NT2/D1 (cell line): ENCODE data around the gene GATA3.

ENCODE experiments used
- DNase-seq: peaks from one replicate; pipeline ENCODE4 v3.0.0-alpha.2; 2011; ENCODE audit warnings: low read depth, low spot score
- H3K27me3 ChIP-seq: 2 replicates; pipeline ENCODE4 v1.6.0; 2011; ENCODE audit warnings: mild to moderate bottlenecking; ENCODE audit not compliant: insufficient read length, insufficient read depth
- H3K36me3 ChIP-seq: 2 replicates; pipeline ENCODE4 v1.6.1; 2011; ENCODE audit warnings: mild to moderate bottlenecking, low read length, mixed read lengths; ENCODE audit not compliant: insufficient read depth, insufficient read length
- H3K4me1 ChIP-seq: 2 replicates; pipeline ENCODE4 v1.5.1; 2011; ENCODE audit not compliant: insufficient read depth, insufficient read length
- H3K4me3 ChIP-seq: 2 replicates; pipeline ENCODE4 v1.5.1; 2011; ENCODE audit warnings: low read depth; ENCODE audit not compliant: insufficient read length
- H3K9ac ChIP-seq: 2 replicates; pipeline ENCODE4 v1.6.0; 2011; ENCODE audit warnings: low read depth; ENCODE audit not compliant: insufficient read length
- H3K9me3 ChIP-seq: 2 replicates; pipeline ENCODE4 v1.5.1; 2011; ENCODE audit warnings: mild to moderate bottlenecking, low read length; ENCODE audit not compliant: insufficient read depth
- SUZ12 ChIP-seq: IDR thresholded peaks from 2 replicates; pipeline ENCODE4 v1.6.1; 2011; ENCODE audit not compliant: insufficient read length, insufficient read depth; ENCODE audit errors: extremely low read depth
- YY1 ChIP-seq: IDR thresholded peaks from 2 replicates; pipeline ENCODE4 v1.6.1; 2011; ENCODE audit not compliant: insufficient read length, insufficient read depth
- ZNF274 ChIP-seq: IDR thresholded peaks from 2 replicates; pipeline ENCODE4 v1.6.1; 2011; ENCODE audit warnings: mild to moderate bottlenecking, low read depth, low read length

Gene GATA3

DNA sequence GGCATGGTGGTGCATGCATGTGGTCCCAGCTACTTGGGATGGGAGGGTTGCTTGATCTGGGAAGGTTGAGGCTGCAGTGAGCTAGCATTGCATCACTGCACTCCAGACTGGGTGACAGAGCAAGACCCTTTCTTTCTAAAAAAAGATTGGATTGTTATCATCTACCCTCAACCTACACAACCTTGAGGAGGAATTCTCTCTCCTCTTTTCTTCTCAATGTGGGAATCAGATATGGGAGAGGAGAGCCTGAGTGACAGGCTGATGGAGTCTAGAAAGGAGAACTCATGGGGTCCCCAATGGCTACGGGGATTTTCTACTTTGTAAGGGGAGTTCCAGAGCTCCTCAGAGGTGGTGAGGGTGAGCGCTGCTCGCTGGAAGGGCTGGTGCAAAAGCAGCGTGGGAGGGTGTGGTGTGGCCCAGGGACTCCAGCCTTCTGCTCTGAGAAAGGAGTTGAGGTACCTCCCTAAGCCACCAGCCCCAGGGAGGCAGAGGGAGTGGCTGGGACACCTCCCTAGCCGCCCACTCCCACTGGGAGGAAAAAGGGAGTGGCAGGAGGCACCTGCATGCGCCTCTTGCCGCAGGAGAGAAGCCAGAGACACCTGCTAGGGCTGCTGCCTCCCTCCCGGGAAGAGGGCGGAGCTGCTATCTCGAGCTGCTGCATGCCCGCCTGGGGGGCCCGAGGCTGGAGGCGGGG, 48.4 kb downstream of the GATA3 start:
- no peak for DNase-seq
- H3K36me3 ChIP-seq = no peaks in the 10 kb centered on the region
- peaks cover 10% of the 10 kb centered on the region for H3K4me1 ChIP-seq
- TF ChIP-seq SUZ12 (no peak), ZNF274 (no peak), YY1 (no peak)
- no peak overlapping the region for H3K4me3 ChIP-seq
- peaks cover 4% of the 10 kb centered on the region for H3K27me3 ChIP-seq
- H3K9ac ChIP-seq = no peak overlapping the region
- H3K9me3 ChIP-seq = no peaks in the 10 kb centered on the region

DNA sequence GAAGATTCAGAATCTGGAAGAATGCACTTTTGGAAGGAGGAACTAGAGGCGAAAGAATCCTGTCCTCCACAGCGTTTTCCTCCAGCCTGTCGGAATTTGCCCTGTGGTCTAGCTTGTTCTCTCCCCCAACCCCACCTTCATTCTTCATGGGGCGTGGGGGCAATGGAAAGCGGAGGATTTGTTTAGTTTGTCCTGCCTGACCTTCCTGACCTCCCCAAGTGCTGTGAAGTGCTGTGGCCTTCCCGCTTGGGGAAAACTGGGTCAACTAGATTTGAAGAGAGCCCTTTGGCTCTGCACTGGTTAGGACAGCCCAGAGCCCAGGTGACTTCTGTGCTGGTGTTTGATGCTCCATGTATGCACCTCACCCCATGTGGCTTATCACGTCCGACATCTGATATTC, 49.1 kb downstream of the GATA3 start:
- TF ChIP-seq SUZ12 = no peak
- TF ChIP-seq ZNF274 = no peak
- TF ChIP-seq YY1 = no peak
- Histone ChIP-seq H3K9me3 (no peaks in the 10 kb centered on the region), H3K4me1 (peaks cover 6% of the 10 kb centered on the region)

GRCh38 chr10:8104005-8104404, 49.5 kb downstream of the GATA3 start:
- DNase-seq = no peak
- no peaks in the 10 kb centered on the region for H3K36me3 ChIP-seq
- peaks cover 6% of the 10 kb centered on the region for H3K4me1 ChIP-seq
- H3K4me3 ChIP-seq = no peak overlapping the region
- H3K27me3 ChIP-seq = peaks cover 4% of the 10 kb centered on the region
- no peak overlapping the region for H3K9ac ChIP-seq
- H3K9me3 ChIP-seq = no peaks in the 10 kb centered on the region
- TF ChIP-seq YY1 (no peak), SUZ12 (no peak), ZNF274 (no peak)

More for the DNA sequence above, 49.1 kb downstream of the GATA3 start:
- peaks cover 4% of the 10 kb centered on the region for H3K27me3 ChIP-seq
- DNase-seq = no peak
- H3K36me3 ChIP-seq = no peaks in the 10 kb centered on the region
- no peak overlapping the region for H3K9ac ChIP-seq
- H3K4me3 ChIP-seq = no peak overlapping the region

- Histone ChIP-seq H3K9me3 (no peaks in the 10 kb centered on the region), H3K27me3 (peaks cover 4% of the 10 kb centered on the region), H3K4me1 (peaks cover 6% of the 10 kb centered on the region), H3K9ac (no peak overlapping the region), H3K4me3 (no peak overlapping the region), H3K36me3 (no peaks in the 10 kb centered on the region)
- no peak for DNase-seq
- TF ChIP-seq SUZ12 = no peak
- TF ChIP-seq ZNF274 = no peak
- no peak for TF ChIP-seq YY1
These were observed 50.2 kb downstream of the GATA3 start for GRCh38 chr10:8104721-8105120.

GRCh38 chr10:8105932-8106331, 51.4 kb downstream of the GATA3 start:
- no peak for TF ChIP-seq YY1
- no peak for TF ChIP-seq SUZ12
- no peak for TF ChIP-seq ZNF274
- peaks cover 4% of the 10 kb centered on the region for H3K27me3 ChIP-seq
- H3K9me3 ChIP-seq = no peaks in the 10 kb centered on the region
- no peak overlapping the region for H3K9ac ChIP-seq
- DNase-seq = no peak
- H3K4me3 ChIP-seq = no peak overlapping the region
- peaks cover 6% of the 10 kb centered on the region for H3K4me1 ChIP-seq
- H3K36me3 ChIP-seq = no peaks in the 10 kb centered on the region

DNA sequence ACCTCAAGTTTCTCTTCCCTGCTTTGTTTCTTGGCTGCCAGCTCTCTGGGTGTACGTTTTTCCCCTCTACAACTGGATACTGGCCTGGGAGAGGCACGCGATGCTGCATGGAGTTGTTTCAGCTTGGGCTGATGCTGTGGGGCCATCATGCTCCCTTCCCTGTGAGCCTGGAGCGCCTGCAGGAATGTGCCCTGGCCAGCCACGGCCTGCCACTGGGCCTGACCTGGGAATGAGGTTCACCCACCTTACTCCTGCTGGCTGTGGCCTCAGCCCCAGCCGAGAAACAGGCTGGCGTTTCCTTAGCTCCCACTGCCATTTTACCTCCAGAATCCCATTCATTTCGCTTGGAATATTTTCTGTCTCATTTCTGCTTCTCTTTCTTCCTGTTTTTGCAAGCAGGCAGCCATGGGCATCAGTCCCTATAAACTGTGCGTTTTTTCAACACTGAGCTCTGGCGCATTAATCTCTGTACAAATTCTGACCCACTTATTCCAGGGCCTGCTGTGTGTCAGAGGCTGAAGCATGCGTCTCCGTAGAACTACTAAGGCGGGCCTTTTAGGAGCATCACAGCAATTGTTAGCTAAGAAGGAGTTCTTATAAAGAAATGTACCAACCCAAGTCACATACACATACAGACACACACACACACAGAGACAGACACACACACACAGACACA, 57.9 kb downstream of the GATA3 start:
- H3K9me3 ChIP-seq = no peaks in the 10 kb centered on the region
- no peak for DNase-seq
- no peaks in the 10 kb centered on the region for H3K36me3 ChIP-seq
- no peaks in the 10 kb centered on the region for H3K27me3 ChIP-seq
- no peak overlapping the region for H3K4me3 ChIP-seq
- no peak overlapping the region for H3K9ac ChIP-seq
- no peak for TF ChIP-seq SUZ12
- TF ChIP-seq YY1 = no peak
- no peak for TF ChIP-seq ZNF274
- peaks cover 3% of the 10 kb centered on the region for H3K4me1 ChIP-seq

DNA sequence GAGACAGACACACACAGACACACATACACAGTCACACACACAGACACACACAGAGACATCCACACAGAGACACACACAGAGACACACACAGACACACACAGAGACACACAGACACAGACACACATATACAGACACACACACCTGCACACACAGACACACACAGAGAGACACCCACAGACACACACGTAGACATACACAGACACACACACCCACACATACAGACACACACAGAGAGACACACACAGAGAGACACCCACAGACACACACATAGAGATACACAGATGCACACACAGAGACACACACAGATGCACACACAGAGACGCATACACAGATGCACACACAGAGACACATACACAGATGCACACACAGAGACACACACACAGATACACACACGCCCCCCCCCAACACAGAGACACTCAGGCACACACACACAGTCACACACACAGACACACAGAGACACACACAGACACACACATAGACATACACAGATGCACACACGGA, 58.5 kb downstream of the GATA3 start:
- Histone ChIP-seq H3K36me3 (no peaks in the 10 kb centered on the region), H3K9ac (no peak overlapping the region), H3K4me1 (peaks cover 3% of the 10 kb centered on the region), H3K27me3 (no peaks in the 10 kb centered on the region), H3K4me3 (no peak overlapping the region), H3K9me3 (no peaks in the 10 kb centered on the region)
- no peak for DNase-seq
- TF ChIP-seq SUZ12 (no peak), YY1 (no peak), ZNF274 (no peak)

- no peaks in the 10 kb centered on the region for H3K9me3 ChIP-seq
- no peak overlapping the region for H3K9ac ChIP-seq
- no peak overlapping the region for H3K4me3 ChIP-seq
- TF ChIP-seq YY1 (no peak), ZNF274 (no peak), SUZ12 (no peak)
- no peaks in the 10 kb centered on the region for H3K36me3 ChIP-seq
- H3K27me3 ChIP-seq = no peaks in the 10 kb centered on the region
- DNase-seq = peak; percentile 8
- H3K4me1 ChIP-seq = peaks cover 3% of the 10 kb centered on the region
These were observed 59.1 kb downstream of the GATA3 start for GRCh38 chr10:8113616-8114015.
